Keratinocyte (primary cell): ENCODE data around the gene BRI3BP.

Experiments used
- EZH2 ChIP-seq: IDR thresholded peaks from one replicate; pipeline ENCODE4 v1.6.1; 2012; ENCODE audit warnings: inconsistent platforms, mild to moderate bottlenecking, low read length, moderate library complexity
- TF ChIP-seq, protein P1 (sequence below), 3 experiments: IDR thresholded peaks in 1 of 3; conservative IDR thresholded peaks in 1 of 3; optimal IDR thresholded peaks in 1 of 3; 2 replicates in 2 of 3; 3 replicates in 1 of 3; pipeline versions ENCODE3 to v1.5.1; 2011; ENCODE audit warnings: low read length in 3 of 3, mild to moderate bottlenecking in 3 of 3, moderate library complexity in 2 of 3, control low read depth in 1 of 3, inconsistent platforms in 1 of 3; ENCODE audit not compliant: insufficient read depth in 2 of 3; ENCODE audit errors: extremely low read depth in 1 of 3

GRCh38 chr12:125029761-125030358 lies 36.4 kb downstream of the BRI3BP start:
- TF ChIP-seq, protein P1, sequence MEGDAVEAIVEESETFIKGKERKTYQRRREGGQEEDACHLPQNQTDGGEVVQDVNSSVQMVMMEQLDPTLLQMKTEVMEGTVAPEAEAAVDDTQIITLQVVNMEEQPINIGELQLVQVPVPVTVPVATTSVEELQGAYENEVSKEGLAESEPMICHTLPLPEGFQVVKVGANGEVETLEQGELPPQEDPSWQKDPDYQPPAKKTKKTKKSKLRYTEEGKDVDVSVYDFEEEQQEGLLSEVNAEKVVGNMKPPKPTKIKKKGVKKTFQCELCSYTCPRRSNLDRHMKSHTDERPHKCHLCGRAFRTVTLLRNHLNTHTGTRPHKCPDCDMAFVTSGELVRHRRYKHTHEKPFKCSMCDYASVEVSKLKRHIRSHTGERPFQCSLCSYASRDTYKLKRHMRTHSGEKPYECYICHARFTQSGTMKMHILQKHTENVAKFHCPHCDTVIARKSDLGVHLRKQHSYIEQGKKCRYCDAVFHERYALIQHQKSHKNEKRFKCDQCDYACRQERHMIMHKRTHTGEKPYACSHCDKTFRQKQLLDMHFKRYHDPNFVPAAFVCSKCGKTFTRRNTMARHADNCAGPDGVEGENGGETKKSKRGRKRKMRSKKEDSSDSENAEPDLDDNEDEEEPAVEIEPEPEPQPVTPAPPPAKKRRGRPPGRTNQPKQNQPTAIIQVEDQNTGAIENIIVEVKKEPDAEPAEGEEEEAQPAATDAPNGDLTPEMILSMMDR (optimal IDR thresholded peaks at IDR 0.05 in 1 of 3, IDR thresholded peaks at IDR 0.05 in 1 of 3, conservative IDR thresholded peaks at IDR 0.05 in 1 of 3; ENCODE audit: extremely low read depth in 1 of 3, insufficient read depth in 2 of 3, low read length in 3 of 3): no peak
- no peak for TF ChIP-seq EZH2
